Endothelial cell of umbilical vein (primary cell): Measurements from ENCODE around the gene RFC2. TPM values are rescaled to one million over a fixed set of nuclear protein-coding genes. Genes with fewer than 3 reads are reported as not detected.

Experiments
- BruUV-seq: library from RNA; stranded (reverse); fragments of 400-500 nt; replicated peaks from 2 replicates; lab custom pipeline; 2021; lab: Mats Ljungman, UMichigan
- CTCF ChIA-PET: fragments of 300-600, 350-600 bp; sonication (Branson Sonifier 250); formaldehyde crosslinking; loops from one replicate; lab custom pipeline; 2021; ENCODE audit warnings: antibody characterized with exemption, inconsistent platforms; lab: Charles Lee
- POLR2A ChIA-PET: fragments of 300-600, 350-600 bp; sonication (Branson Sonifier 250); formaldehyde crosslinking; loops from one replicate; lab custom pipeline; 2021; ENCODE audit warnings: antibody characterized with exemption, inconsistent platforms; lab: Charles Lee
- DNase-seq: peaks from one replicate; pipeline ENCODE4 v3.0.0-alpha.2; 2011; ENCODE audit warnings: low read depth, low spot score
- FAIRE-seq: peaks from 2 replicates; lab custom pipeline; 2011; peaks lifted over from hg19 to GRCh38; lab: Jason Lieb, UNC
- H2AFZ ChIP-seq: 2 replicates; pipeline ENCODE4 v1.6.0; 2012; ENCODE audit warnings: low read depth, low read length, control low read depth, inconsistent platforms
- H3K27ac ChIP-seq: 2 replicates; pipeline ENCODE4 v1.5.1; 2011; ENCODE audit warnings: low read depth, mild to moderate bottlenecking, control low read depth, low read length, moderate library complexity; ENCODE audit not compliant: insufficient read depth
- H3K27me3 ChIP-seq, 2 experiments: 2 replicates each; pipeline versions ENCODE4 v1.6.0 to v1.6.1; 2011; ENCODE audit warnings: low read length in 2 of 2, mixed read lengths in 1 of 2; ENCODE audit not compliant: control insufficient read depth in 2 of 2, insufficient read depth in 2 of 2
- H3K36me3 ChIP-seq, 2 experiments: 2 replicates in 1 of 2; 3 replicates in 1 of 2; pipeline ENCODE4 v1.5.1; 2011; ENCODE audit warnings: low read length in 2 of 2, mild to moderate bottlenecking in 1 of 2, moderate library complexity in 1 of 2; ENCODE audit not compliant: control insufficient read depth in 2 of 2, insufficient read depth in 2 of 2; ENCODE audit errors: extremely low read depth in 1 of 2
- H3K4me1 ChIP-seq: 3 replicates; pipeline ENCODE4 v1.5.1; 2011; ENCODE audit warnings: mild to moderate bottlenecking, low read length; ENCODE audit not compliant: control insufficient read depth, insufficient read depth; ENCODE audit errors: extremely low read depth
- H3K4me2 ChIP-seq: 2 replicates; pipeline ENCODE4 v1.6.1; 2011; ENCODE audit warnings: low read length, control low read depth, mixed read lengths; ENCODE audit not compliant: insufficient read depth
- H3K4me3 ChIP-seq, 3 experiments: fragments of 200-600 bp in 1 of 3; sonication (generic), shearing (Covaris generic) in 1 of 3; replicated peaks in 1 of 3; 2 replicates each; pipeline ENCODE4 v1.5.1; 2011 to 2016; ENCODE audit warnings: control low read depth in 3 of 3, low read length in 3 of 3, mild to moderate bottlenecking in 2 of 3, inconsistent platforms in 1 of 3, low read depth in 1 of 3, moderate library complexity in 1 of 3; ENCODE audit not compliant: insufficient read depth in 1 of 3
- H3K79me2 ChIP-seq: 2 replicates; pipeline ENCODE4 v1.6.0; 2012; ENCODE audit warnings: low read length, inconsistent platforms; ENCODE audit not compliant: control insufficient read depth, insufficient read depth
- H3K9ac ChIP-seq: replicated peaks from 2 replicates; pipeline ENCODE3; 2011; ENCODE audit warnings: low read length, control low read depth; ENCODE audit not compliant: insufficient read depth; ENCODE audit errors: extremely low read depth
- H3K9me1 ChIP-seq: replicated peaks from 3 replicates; pipeline ENCODE4 v1.6.0; 2011; ENCODE audit warnings: mild to moderate bottlenecking, low read length; ENCODE audit not compliant: control insufficient read depth, insufficient read depth; ENCODE audit errors: extremely low read depth
- H3K9me3 ChIP-seq: replicated peaks from 2 replicates; pipeline ENCODE4 v1.5.1; 2012; ENCODE audit warnings: low read length, inconsistent platforms; ENCODE audit not compliant: control insufficient read depth, insufficient read depth
- H4K20me1 ChIP-seq: replicated peaks from 2 replicates; pipeline ENCODE3; 2011; ENCODE audit warnings: mild to moderate bottlenecking, low read length; ENCODE audit not compliant: control insufficient read depth, insufficient read depth; ENCODE audit errors: extremely low read depth
- CTCF ChIP-seq, 2 donors: IDR thresholded peaks; 1 replicate in 1 of 2; 2 replicates in 1 of 2; pipeline ENCODE4 v1.5.1; 2011; ENCODE audit warnings: low read length in 2 of 2, mild to moderate bottlenecking in 2 of 2, moderate library complexity in 2 of 2, control low read depth in 1 of 2, inconsistent platforms in 1 of 2, low read depth in 1 of 2; ENCODE audit not compliant: insufficient read depth in 1 of 2; ENCODE audit errors: extremely low read depth in 1 of 2
- EZH2 ChIP-seq: IDR thresholded peaks from 2 replicates; pipeline ENCODE4 v1.6.1; 2012; ENCODE audit warnings: borderline replicate concordance, low read depth, mild to moderate bottlenecking, moderate library complexity, low read length, inconsistent platforms; ENCODE audit not compliant: severe bottlenecking
- FOS ChIP-seq: IDR thresholded peaks from 2 replicates; pipeline ENCODE4 v1.6.1; 2011; ENCODE audit warnings: mild to moderate bottlenecking, low read length, moderate library complexity, borderline replicate concordance; ENCODE audit not compliant: insufficient read depth
- GATA2 ChIP-seq: IDR thresholded peaks from 2 replicates; pipeline ENCODE4 v1.7.0; 2011; ENCODE audit warnings: low read depth, mild to moderate bottlenecking, moderate library complexity, mixed read lengths, low read length; ENCODE audit not compliant: insufficient read length, insufficient read depth
- JUN ChIP-seq: IDR thresholded peaks from 2 replicates; pipeline ENCODE4 v1.6.1; 2011; ENCODE audit warnings: borderline replicate concordance, low read depth; ENCODE audit not compliant: insufficient read length, insufficient read depth
- MAX ChIP-seq: IDR thresholded peaks from 2 replicates; pipeline ENCODE4 v1.6.1; 2011; ENCODE audit not compliant: insufficient read depth, insufficient read length
- MYC ChIP-seq: IDR thresholded peaks from one replicate; pipeline ENCODE4 v1.6.1; 2011; ENCODE audit warnings: mild to moderate bottlenecking, low read depth, low read length
- POLR2A ChIP-seq: IDR thresholded peaks from 2 replicates; pipeline ENCODE4 v1.6.1; 2012; ENCODE audit warnings: low read depth, mild to moderate bottlenecking, control low read depth, low read length
- POLR2AphosphoS5 ChIP-seq: IDR thresholded peaks from 2 replicates; pipeline ENCODE4 v1.6.1; 2012; ENCODE audit warnings: low read depth, mild to moderate bottlenecking, control low read depth, low read length, moderate library complexity; ENCODE audit not compliant: insufficient read depth
- dilution Hi-C: fragments of 300-500 bp; cut with MboI; formaldehyde crosslinking; loops from one replicate; pipeline ENCODE4 v1.15.0; 2019; ENCODE audit warnings: low sequenced_read_pairs; ENCODE audit not compliant: extremely low pct_ligation_motif_present
- intact Hi-C: fragments of 100-400 bp; cut with micrococcal nuclease; formaldehyde crosslinking; loops from one replicate; pipeline ENCODE4 v1.10.0; 2022
- polyA plus RNA-seq, 4 experiments: library from polyadenylated mRNA; depleted of rRNA in 3 of 4; stranded (reverse) in 3 of 4; unstranded in 1 of 4; fragments of >200 nt; gene quantifications; 2 replicates each; pipeline versions ENCODE4 v1.2.1 to v1.2.3, GENCODE V29; 2011 to 2012; ENCODE audit warnings: missing spikeins in 1 of 4
- total RNA-seq: library from RNA; stranded (reverse); gene quantifications from 2 replicates; pipeline ENCODE4 v1.2.3, GENCODE V29; 2021

RFC2 gene
- total and polyA plus RNA-seq, 2 donors (not counting 3 experiments of a cell fraction or from before 2014, with no cell fraction given) = 24.4 to 44.3 TPM

- DNase-seq = peak; percentile 26
- Histone ChIP-seq H3K9me3 (no peaks in the 10 kb centered on the region), H3K9ac (no peak overlapping the region), H3K4me3 (no peak overlapping the region), H3K27ac (no peak overlapping the region), H3K4me1 (no peaks in the 10 kb centered on the region), H4K20me1 (no peaks in the 10 kb centered on the region), H3K27me3 (no peaks in the 10 kb centered on the region), H3K9me1 (no peaks in the 10 kb centered on the region), H3K79me2 (no peaks in the 10 kb centered on the region), H3K4me2 (no peak overlapping the region), H3K36me3 (peaks cover 4 to 12% of the 10 kb centered on the region in 2 experiments), H2AFZ (no peak overlapping the region)
- no TSS peak for BruUV-seq
- peak; percentile 65 for TF ChIP-seq GATA2
- no peak for TF ChIP-seq POLR2A
- intact Hi-C loops (no loop called here), dilution Hi-C loops (no loop called here)
- CTCF ChIA-PET = interaction anchor here (0.7 to 0.9 kb wide), 2 partner anchors 27 to 157 kb away, joined by 3 to 4 read pairs; no protein-coding TSS in a partner anchor
- POLR2A ChIA-PET = no interaction called here
- no peak for FAIRE-seq
These were observed 20.4 kb downstream of the RFC2 start for GRCh38 chr7:74233655-74234285.

- ChIA-PET POLR2A (no interaction called here), CTCF (interaction anchor here (1.1 kb wide), 1 partner anchor 171 kb away, joined by 3 read pairs; no protein-coding TSS in a partner anchor)
- dilution Hi-C loops = no loop called here
These were observed 23.0 kb downstream of the RFC2 start for GRCh38 chr7:74231232-74231590.

More at GRCh38 chr7:74231232-74231590, 23.0 kb downstream of the RFC2 start:
- no peak for TF ChIP-seq CTCF (IDR thresholded peaks at IDR 0.05; ENCODE audit: extremely low read depth in 1 of 2, insufficient read depth in 1 of 2, low read depth in 1 of 2, low read length in 2 of 2)
- TF ChIP-seq MYC = no peak
- no peak for TF ChIP-seq POLR2AphosphoS5
- no peak for TF ChIP-seq FOS
- TF ChIP-seq POLR2A = no peak
- TF ChIP-seq EZH2 = no peak
- TF ChIP-seq MAX = no peak
- TF ChIP-seq GATA2 = no peak
- no peak for TF ChIP-seq JUN
- Histone ChIP-seq H3K79me2 (no peaks in the 10 kb centered on the region), H2AFZ (no peak overlapping the region), H3K36me3 (peaks cover 4 to 5% of the 10 kb centered on the region in 2 experiments), H3K9me3 (no peaks in the 10 kb centered on the region), H3K4me3 (no peak overlapping the region), H3K27me3 (no peaks in the 10 kb centered on the region), H3K9ac (no peak overlapping the region), H3K4me2 (no peak overlapping the region), H3K9me1 (no peaks in the 10 kb centered on the region), H4K20me1 (no peaks in the 10 kb centered on the region), H3K4me1 (no peaks in the 10 kb centered on the region), H3K27ac (no peak overlapping the region)
- FAIRE-seq (no peak), DNase-seq (no peak)
- BruUV-seq = no TSS peak
- intact Hi-C loops = no loop called here
